ENCODE data around the gene PCGF3. TPM values are rescaled to one million over a fixed set of nuclear protein-coding genes. Genes with fewer than 3 reads are reported as not detected.
A peak's percentile ranks its signal among the peaks of the same experiment; 100 is the strongest.

Gene PCGF3
- total and polyA plus RNA-seq, 10 of the 15 experiments (the other 5 are each of a cell fraction or from before 2014, with no cell fraction given) = 2.2 to 43.8 (median 15.9) TPM

GRCh38 chr4:661881-662761, 43.5 kb upstream of the PCGF3 start:
- no peaks in the 10 kb centered on the region for H4K20me1 ChIP-seq (ENCODE audit: control insufficient read depth, insufficient read depth)
- FAIRE-seq (no peak), DNase-seq (ENCODE audit: low read depth, low spot score) (no peak), ATAC-seq (no peak)
- SMC1A ChIA-PET (ENCODE audit: uncharacterized antibody, unreplicated experiment) = no interaction called here
- no peak overlapping the region for H3K4me3 ChIP-seq
- no peaks in the 10 kb centered on the region; the same call in 2 of the 3 replicates for H3K9me3 ChIP-seq (replicated peaks; ENCODE audit: control insufficient read depth, insufficient read depth, low read length)
- TF ChIP-seq CBX5 (IDR thresholded peaks at IDR 0.05; ENCODE audit: low read depth) = no peak
- no peak overlapping the region for H3K9ac ChIP-seq (ENCODE audit: control insufficient read depth, insufficient read depth, low read length)
- BruUV-seq (replicated peaks) = TSS peak; percentile 70
- POLR2A ChIA-PET = no interaction called here
- no peak overlapping the region for H3K4me2 ChIP-seq (ENCODE audit: control insufficient read depth, insufficient read depth)
- H3K4me1 ChIP-seq (ENCODE audit: control insufficient read depth, insufficient read depth, low read length) = no peaks in the 10 kb centered on the region
- 84% methylated on average over 36 of the region's 42 CpGs for WGBS (ENCODE audit: insufficient coverage, insufficient replicate concordance, low lambda C conversion rate, missing lambda C conversion rate)
- H2AFZ ChIP-seq (ENCODE audit: control insufficient read depth, low read depth, low read length) = no peak overlapping the region
- in situ Hi-C loops (cut with MboI) = no loop called here
- CTCF ChIA-PET = no interaction called here
- RAD21 ChIA-PET (ENCODE audit: unreplicated experiment) = no interaction called here
- H3K27ac ChIP-seq (ENCODE audit: control insufficient read depth, insufficient read depth) = no peak overlapping the region
- no peaks in the 10 kb centered on the region for H3K36me3 ChIP-seq (ENCODE audit: control insufficient read depth in 2 of 2, insufficient read depth in 2 of 2, low read length in 1 of 2)
- intact Hi-C loops (cut with micrococcal nuclease; ENCODE audit: unreplicated experiment) = no loop called here
- H3K79me2 ChIP-seq (ENCODE audit: control insufficient read depth, insufficient read depth, low read length) = peaks cover 3% of the 10 kb centered on the region
- no peaks in the 10 kb centered on the region for H3K27me3 ChIP-seq (replicated peaks in 1 of 2; ENCODE audit: control insufficient read depth in 2 of 2, insufficient read depth in 2 of 2, low read length in 1 of 2)

GRCh38 chr4:663046-663437, 42.6 kb upstream of the PCGF3 start:
- ATAC-seq (no peak), FAIRE-seq (no peak), DNase-seq (ENCODE audit: low read depth, low spot score) (no peak)
- H3K4me1 ChIP-seq (ENCODE audit: control insufficient read depth, insufficient read depth, low read length) = no peaks in the 10 kb centered on the region
- no TSS peak for BruUV-seq (replicated peaks)
- SMC1A ChIA-PET (ENCODE audit: uncharacterized antibody, unreplicated experiment) = no interaction called here
- H2AFZ ChIP-seq (ENCODE audit: control insufficient read depth, low read depth, low read length) = peak overlapping the region; percentile 75
- H3K79me2 ChIP-seq (ENCODE audit: control insufficient read depth, insufficient read depth, low read length) = peaks cover 3% of the 10 kb centered on the region
- no peak overlapping the region for H3K27ac ChIP-seq (ENCODE audit: control insufficient read depth, insufficient read depth)
- H3K36me3 ChIP-seq (ENCODE audit: control insufficient read depth in 2 of 2, insufficient read depth in 2 of 2, low read length in 1 of 2) = no peaks in the 10 kb centered on the region
- H3K4me3 ChIP-seq = peak overlapping the region; percentile 79
- in situ Hi-C loops (cut with MboI) (no loop called here), intact Hi-C loops (cut with micrococcal nuclease; ENCODE audit: unreplicated experiment) (no loop called here)
- H3K9me3 ChIP-seq (replicated peaks; ENCODE audit: control insufficient read depth, insufficient read depth, low read length) = no peaks in the 10 kb centered on the region; the same call in 2 of the 3 replicates
- no peaks in the 10 kb centered on the region for H3K27me3 ChIP-seq (replicated peaks in 1 of 2; ENCODE audit: control insufficient read depth in 2 of 2, insufficient read depth in 2 of 2, low read length in 1 of 2)
- H3K4me2 ChIP-seq (ENCODE audit: control insufficient read depth, insufficient read depth) = peak overlapping the region; percentile 49
- peak overlapping the region; percentile 68 for H3K9ac ChIP-seq (ENCODE audit: control insufficient read depth, insufficient read depth, low read length)
- TF ChIP-seq NFYA (IDR thresholded peaks at IDR 0.05; ENCODE audit: borderline replicate concordance, low read depth, low read length) = no peak
- RAD21 ChIA-PET (ENCODE audit: unreplicated experiment) = interaction anchor here (1.0 kb wide), 1 partner anchor 56 kb away, joined by 3 read pairs; no protein-coding TSS in a partner anchor
- H4K20me1 ChIP-seq (ENCODE audit: control insufficient read depth, insufficient read depth) = no peaks in the 10 kb centered on the region
- CTCF ChIA-PET = no interaction called here
- POLR2A ChIA-PET = interaction anchor here (0.6 kb wide), 1 partner anchor 18 kb away, joined by 6 read pairs; no protein-coding TSS in a partner anchor
- 49% methylated on average over 20 of the region's 20 CpGs for WGBS (ENCODE audit: insufficient coverage, insufficient replicate concordance, low lambda C conversion rate, missing lambda C conversion rate)

Measured in GM12878 (cell line).